ENCODE data around the gene FGF9. TPM values are rescaled to one million over a fixed set of nuclear protein-coding genes. Genes with fewer than 3 reads are reported as not detected.

The FGF9 gene
- polyA plus RNA-seq, 1 donor (not counting 4 experiments of a cell fraction or from before 2014, with no cell fraction given) = not detected

DNA sequence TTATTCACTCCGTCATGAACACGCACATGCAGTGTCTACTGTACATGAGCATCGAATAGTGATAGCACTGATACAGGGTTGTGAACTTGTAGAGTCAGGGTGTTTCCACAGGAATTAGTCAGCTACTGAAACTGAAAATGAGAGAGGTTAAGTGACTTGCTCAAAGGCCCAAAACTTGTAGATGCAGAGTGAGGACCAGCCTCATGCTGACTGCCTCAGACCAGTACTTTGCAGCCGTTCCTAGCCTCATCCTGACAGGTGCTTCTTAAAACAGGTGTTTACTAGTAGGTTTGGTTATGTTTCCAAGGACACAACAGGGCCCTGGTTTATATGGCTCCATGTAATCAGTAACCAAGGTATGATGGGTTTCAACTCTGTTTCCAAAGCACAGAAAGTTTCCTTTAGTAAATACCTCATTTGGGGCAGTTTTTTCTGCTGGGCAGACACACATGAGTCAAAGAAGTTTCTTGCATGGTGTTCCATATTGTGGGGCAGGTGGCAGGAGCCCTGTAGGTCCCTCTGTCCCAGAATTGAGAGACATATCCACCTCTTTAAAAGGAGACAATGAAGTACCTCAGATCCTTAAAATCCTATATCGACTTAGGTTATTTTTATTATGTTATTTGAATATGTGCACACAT lies 16.0 kb downstream of the FGF9 start:
- dilution Hi-C loops (cut with MboI; ENCODE audit: extremely low pct_ligation_motif_present, low sequenced_read_pairs) = no loop called here
- no peak overlapping the region for H2AFZ ChIP-seq (ENCODE audit: control insufficient read depth, low read length)
- H4K20me1 ChIP-seq (ENCODE audit: control insufficient read depth, extremely low read depth, insufficient read depth, low read length) = no peaks in the 10 kb centered on the region
- H3K4me1 ChIP-seq (ENCODE audit: control insufficient read depth, extremely low read depth, insufficient read depth, low read length) = peaks cover 36% of the 10 kb centered on the region
- H3K79me2 ChIP-seq (ENCODE audit: control insufficient read depth, insufficient read depth, low read length) = no peaks in the 10 kb centered on the region
- no peak overlapping the region for H3K9ac ChIP-seq (ENCODE audit: control insufficient read depth, extremely low read depth, insufficient read depth, low read length)
- H3K9me1 ChIP-seq (ENCODE audit: control insufficient read depth, extremely low read depth, insufficient read depth, low read length) = no peaks in the 10 kb centered on the region
- FAIRE-seq (no peak), DNase-seq (ENCODE audit: low read depth, low spot score) (no peak)
- H3K36me3 ChIP-seq (ENCODE audit: control insufficient read depth in 2 of 2, extremely low read depth in 1 of 2, insufficient read depth in 2 of 2, low read length in 2 of 2) = no peaks in the 10 kb centered on the region
- no peak overlapping the region for H3K4me3 ChIP-seq (ENCODE audit: control insufficient read depth in 2 of 3, extremely low read depth in 1 of 3, insufficient read depth in 2 of 3, low read depth in 1 of 3, low read length in 3 of 3)
- no peak overlapping the region for H3K4me2 ChIP-seq (ENCODE audit: control insufficient read depth, extremely low read depth, insufficient read depth, low read depth, low read length)
- H3K27ac ChIP-seq (ENCODE audit: control insufficient read depth, insufficient read depth, low read length) = no peak overlapping the region
- no peaks in the 10 kb centered on the region for H3K27me3 ChIP-seq (ENCODE audit: control insufficient read depth, extremely low read depth, insufficient read depth, low read length)
- no peaks in the 10 kb centered on the region for H3K9me3 ChIP-seq (ENCODE audit: control insufficient read depth, low read depth, low read length)
- TF ChIP-seq CTCF (optimal IDR thresholded peaks at IDR 0.05 in 1 of 3, IDR thresholded peaks at IDR 0.05 in 1 of 3, conservative IDR thresholded peaks at IDR 0.05 in 1 of 3; ENCODE audit: extremely low read depth in 1 of 3, insufficient read depth in 2 of 3, low read length in 3 of 3) (no peak), EZH2 (IDR thresholded peaks at IDR 0.05; ENCODE audit: low read length) (no peak)

DNA sequence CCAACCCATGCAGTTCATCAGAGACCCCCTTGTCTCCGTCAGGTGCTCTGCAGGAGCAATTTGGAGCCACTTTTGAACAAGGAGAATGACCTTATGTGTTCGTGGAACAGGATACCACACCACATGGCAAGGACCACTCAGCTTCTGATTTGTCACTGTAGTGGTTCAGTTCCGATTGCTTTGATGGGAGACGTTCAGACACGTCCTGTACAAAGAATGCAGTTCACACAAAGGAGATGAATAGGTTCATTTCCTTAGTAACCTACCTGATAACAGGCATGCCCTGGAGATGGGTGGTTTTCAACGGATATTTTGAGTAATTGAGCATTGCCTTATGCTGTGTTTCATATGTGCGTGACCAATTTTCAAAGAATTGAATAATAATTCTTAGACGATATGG lies 17.2 kb downstream of the FGF9 start:
- peak; percentile 99 for FAIRE-seq
- Histone ChIP-seq H3K4me1 (ENCODE audit: control insufficient read depth, extremely low read depth, insufficient read depth, low read length) (peaks cover 33% of the 10 kb centered on the region), H3K9me3 (ENCODE audit: control insufficient read depth, low read depth, low read length) (no peaks in the 10 kb centered on the region), H3K4me2 (ENCODE audit: control insufficient read depth, extremely low read depth, insufficient read depth, low read depth, low read length) (peak overlapping the region; percentile 60), H3K4me3 (ENCODE audit: control insufficient read depth in 2 of 3, extremely low read depth in 1 of 3, insufficient read depth in 2 of 3, low read depth in 1 of 3, low read length in 3 of 3) (no peak overlapping the region), H3K36me3 (ENCODE audit: control insufficient read depth in 2 of 2, extremely low read depth in 1 of 2, insufficient read depth in 2 of 2, low read length in 2 of 2) (no peaks in the 10 kb centered on the region), H3K27ac (ENCODE audit: control insufficient read depth, insufficient read depth, low read length) (peak overlapping the region; percentile 65), H2AFZ (ENCODE audit: control insufficient read depth, low read length) (peak overlapping the region; percentile 66), H4K20me1 (ENCODE audit: control insufficient read depth, extremely low read depth, insufficient read depth, low read length) (no peaks in the 10 kb centered on the region), H3K79me2 (ENCODE audit: control insufficient read depth, insufficient read depth, low read length) (no peaks in the 10 kb centered on the region), H3K9ac (ENCODE audit: control insufficient read depth, extremely low read depth, insufficient read depth, low read length) (no peak overlapping the region), H3K27me3 (ENCODE audit: control insufficient read depth, extremely low read depth, insufficient read depth, low read length) (no peaks in the 10 kb centered on the region), H3K9me1 (ENCODE audit: control insufficient read depth, extremely low read depth, insufficient read depth, low read length) (no peaks in the 10 kb centered on the region)
- TF ChIP-seq CTCF (optimal IDR thresholded peaks at IDR 0.05 in 1 of 3, IDR thresholded peaks at IDR 0.05 in 1 of 3, conservative IDR thresholded peaks at IDR 0.05 in 1 of 3; ENCODE audit: extremely low read depth in 1 of 3, insufficient read depth in 2 of 3, low read length in 3 of 3) (no peak), EZH2 (IDR thresholded peaks at IDR 0.05; ENCODE audit: low read length) (no peak)
- DNase-seq (ENCODE audit: low read depth, low spot score) = peak; percentile 90
- dilution Hi-C loops (cut with MboI; ENCODE audit: extremely low pct_ligation_motif_present, low sequenced_read_pairs) = no loop called here
